CD4-positive, alpha-beta memory T cell (primary cell): ENCODE measurements around the gene KCNJ5. TPM values are rescaled to one million over a fixed set of nuclear protein-coding genes. Genes with fewer than 3 reads are reported as not detected.

ENCODE experiments used
- CTCF ChIA-PET: fragments of 350-600 bp; sonication (Branson Sonifier 250); formaldehyde crosslinking; loops from one replicate; lab custom pipeline; 2021; ENCODE audit warnings: inconsistent platforms; ENCODE audit not compliant: partially characterized antibody; lab: Charles Lee
- POLR2A ChIA-PET: fragments of 350-600 bp; sonication (Branson Sonifier 250); formaldehyde crosslinking; loops from one replicate; lab custom pipeline; 2021; ENCODE audit not compliant: partially characterized antibody; lab: Charles Lee
- DNase-seq, 5 donors: peaks; one replicate each; pipeline versions ENCODE4 v3.0.0 to v3.0.0-alpha.2; 2020 to 2022; ENCODE audit warnings: mixed read lengths in 1 of 5
- H3K27ac ChIP-seq: one replicate; pipeline ENCODE4 v1.7.0; 2013; ENCODE audit warnings: low read depth, low read length
- H3K27me3 ChIP-seq: 2 replicates; pipeline ENCODE4 v1.7.0; 2013; ENCODE audit warnings: mild to moderate bottlenecking, low read length, moderate library complexity; ENCODE audit not compliant: insufficient read depth
- H3K36me3 ChIP-seq: 2 replicates; pipeline ENCODE4 v1.7.0; 2013; ENCODE audit warnings: mild to moderate bottlenecking, low read length, moderate library complexity; ENCODE audit not compliant: insufficient read depth
- H3K4me1 ChIP-seq: 2 replicates; pipeline ENCODE4 v1.7.0; 2013; ENCODE audit warnings: mild to moderate bottlenecking, low read length, moderate library complexity; ENCODE audit not compliant: insufficient read depth
- H3K4me3 ChIP-seq, 2 donors: one replicate each; pipeline ENCODE4 v1.7.0; 2013; ENCODE audit warnings: low read length in 2 of 2, mild to moderate bottlenecking in 1 of 2
- H3K9me3 ChIP-seq, 2 donors: one replicate each; pipeline ENCODE4 v1.7.0; 2013; ENCODE audit warnings: low read length in 2 of 2, control low read depth in 1 of 2; ENCODE audit not compliant: control insufficient read depth in 1 of 2
- H3K27ac Mint-ChIP-seq, 7 donors: one replicate each; pipeline ENCODE4 v1.8.0; 2020 to 2021; ENCODE audit warnings: mixed read lengths in 7 of 7, mild to moderate bottlenecking in 6 of 7, inconsistent platforms in 3 of 7, moderate library complexity in 3 of 7
- H3K27me3 Mint-ChIP-seq, 2 donors: one replicate each; pipeline ENCODE4 v1.8.0; 2020 to 2021; ENCODE audit warnings: mixed read lengths in 2 of 2
- H3K36me3 Mint-ChIP-seq, 2 donors: one replicate each; pipeline ENCODE4 v1.8.0; 2020 to 2021; ENCODE audit warnings: mixed read lengths in 2 of 2, inconsistent platforms in 1 of 2, mild to moderate bottlenecking in 1 of 2
- H3K4me1 Mint-ChIP-seq, 4 donors: one replicate each; pipeline ENCODE4 v1.8.0; 2020 to 2021; ENCODE audit warnings: mixed read lengths in 4 of 4, mild to moderate bottlenecking in 1 of 4
- H3K4me3 Mint-ChIP-seq, 8 donors: one replicate each; pipeline ENCODE4 v1.8.0; 2020 to 2021; ENCODE audit warnings: mixed read lengths in 8 of 8, mild to moderate bottlenecking in 7 of 8, moderate library complexity in 6 of 8, inconsistent platforms in 3 of 8
- H3K9me3 Mint-ChIP-seq, 8 donors: one replicate each; pipeline ENCODE4 v1.8.0; 2020 to 2021; ENCODE audit warnings: mixed read lengths in 8 of 8, mild to moderate bottlenecking in 5 of 8, inconsistent platforms in 3 of 8, moderate library complexity in 1 of 8
- intact Hi-C: fragments of 100-400 bp; cut with micrococcal nuclease; formaldehyde crosslinking; loops from one replicate; pipeline ENCODE4 v1.15.1; 2023
- polyA plus RNA-seq, 2 donors: library from polyadenylated mRNA; unstranded; fragments of 300-500 nt; fragmentation: Illumina TruSeq; gene quantifications; one replicate each; pipeline ENCODE4 v1.2.3, GENCODE V29; 2021
- total RNA-seq, 2 experiments: library from RNA; stranded (reverse); gene quantifications; one replicate each; pipeline ENCODE4 v1.2.3, GENCODE V29; 2021

Gene KCNJ5
- total and polyA plus RNA-seq, 4 experiments from 2014 or later, result 0.23 to 0.33 TPM; not detected in 2

- no peaks in the 10 kb centered on the region for H3K36me3 ChIP-seq
- POLR2A ChIA-PET, result no interaction called here
- no peaks in the 10 kb centered on the region for H3K27me3 ChIP-seq
- DNase-seq, result no peak
- Mint-ChIP-seq H3K4me3 (no peak overlapping the region), H3K36me3 (no peaks in the 10 kb centered on the region), H3K9me3 (peaks cover 0 to 2% (median 0%) of the 10 kb centered on the region in 8 donors), H3K4me1 (peaks cover 9 to 13% (median 11%) of the 10 kb centered on the region in 4 donors), H3K27ac (no peak overlapping the region), H3K27me3 (peaks cover 6 to 8% of the 10 kb centered on the region in 2 donors)
- no peak overlapping the region for H3K4me3 ChIP-seq
- no peaks in the 10 kb centered on the region for H3K4me1 ChIP-seq
- H3K9me3 ChIP-seq, result no peaks in the 10 kb centered on the region
- no peak overlapping the region for H3K27ac ChIP-seq
- CTCF ChIA-PET, result no interaction called here
- intact Hi-C loops, result no loop called here
Measured at GRCh38 chr11:128924510-128925249, 33.5 kb downstream of the KCNJ5 start.

- Mint-ChIP-seq H3K4me1 (peaks cover 9 to 13% (median 11%) of the 10 kb centered on the region in 4 donors), H3K4me3 (no peak overlapping the region), H3K36me3 (no peaks in the 10 kb centered on the region), H3K27me3 (peaks cover 4 to 8% of the 10 kb centered on the region in 2 donors), H3K9me3 (peaks cover 0 to 2% (median 0%) of the 10 kb centered on the region in 8 donors), H3K27ac (no peak overlapping the region)
- Histone ChIP-seq H3K36me3 (no peaks in the 10 kb centered on the region), H3K4me3 (no peak overlapping the region), H3K4me1 (no peaks in the 10 kb centered on the region), H3K27me3 (no peaks in the 10 kb centered on the region), H3K9me3 (no peaks in the 10 kb centered on the region), H3K27ac (no peak overlapping the region)
- intact Hi-C loops, result no loop called here
- ChIA-PET CTCF (no interaction called here), POLR2A (no interaction called here)
- DNase-seq, result no peak
Measured at GRCh38 chr11:128925250-128925600, 34.1 kb downstream of the KCNJ5 start.

- Histone ChIP-seq H3K4me1 (no peaks in the 10 kb centered on the region), H3K27me3 (no peaks in the 10 kb centered on the region), H3K27ac (no peak overlapping the region), H3K4me3 (no peak overlapping the region), H3K36me3 (no peaks in the 10 kb centered on the region), H3K9me3 (no peaks in the 10 kb centered on the region)
- ChIA-PET POLR2A (no interaction called here), CTCF (interaction anchor here (0.7 kb wide), 1 partner anchor 150 kb away, joined by 3 read pairs; no protein-coding TSS in a partner anchor)
- Mint-ChIP-seq H3K27me3 (peaks cover 3 to 8% of the 10 kb centered on the region in 2 donors), H3K27ac (no peak overlapping the region), H3K36me3 (no peaks in the 10 kb centered on the region), H3K4me1 (peaks cover 9 to 13% (median 11%) of the 10 kb centered on the region in 4 donors), H3K4me3 (no peak overlapping the region), H3K9me3 (peaks cover 0 to 2% (median 0%) of the 10 kb centered on the region in 8 donors)
- no peak for DNase-seq
- intact Hi-C loops, result no loop called here
Measured at GRCh38 chr11:128926000-128926399, 34.8 kb downstream of the KCNJ5 start.

- no peak overlapping the region for H3K27ac Mint-ChIP-seq
- no peak overlapping the region for H3K4me3 ChIP-seq
- H3K27ac ChIP-seq, result no peak overlapping the region
- ChIA-PET POLR2A (no interaction called here), CTCF (interaction anchor here (0.7 to 2.5 kb wide), 2 partner anchors 41 to 151 kb away, joined by 3 to 8 read pairs; no protein-coding TSS in a partner anchor)
- H3K4me1 Mint-ChIP-seq, result peaks cover 9 to 13% (median 11%) of the 10 kb centered on the region in 4 donors
- no peaks in the 10 kb centered on the region for H3K27me3 ChIP-seq
- H3K36me3 ChIP-seq, result no peaks in the 10 kb centered on the region
- intact Hi-C loops, result no loop called here
- no peak for DNase-seq
- H3K4me1 ChIP-seq, result no peaks in the 10 kb centered on the region
- H3K36me3 Mint-ChIP-seq, result no peaks in the 10 kb centered on the region
- no peaks in the 10 kb centered on the region for H3K9me3 ChIP-seq
- H3K27me3 Mint-ChIP-seq, result peaks cover 2 to 6% of the 10 kb centered on the region in 2 donors
- no peak overlapping the region for H3K4me3 Mint-ChIP-seq
- no peaks in the 10 kb centered on the region for H3K9me3 Mint-ChIP-seq
Measured at GRCh38 chr11:128926437-128927107, 35.4 kb downstream of the KCNJ5 start.

DNA sequence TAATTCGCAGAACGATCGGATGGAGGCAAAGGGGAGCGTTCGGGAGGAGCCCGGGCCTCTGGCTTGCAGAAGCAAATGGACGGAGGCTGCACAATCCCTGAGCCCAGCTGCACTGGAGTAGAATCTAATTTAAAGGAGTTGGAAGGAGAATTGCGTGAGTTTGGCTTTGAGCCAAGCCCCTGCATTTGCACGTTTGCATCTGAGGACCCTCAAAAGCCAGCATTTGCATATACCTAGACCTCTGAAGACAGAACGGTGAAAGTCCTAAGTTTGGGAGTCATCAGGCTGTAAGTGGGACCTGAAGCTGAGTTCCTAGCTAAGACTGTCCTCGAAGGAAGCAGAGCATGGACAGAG, 35.9 kb downstream of the KCNJ5 start:
- ChIA-PET POLR2A (no interaction called here), CTCF (interaction anchor here (2.5 kb wide), 1 partner anchor 42 kb away, joined by 8 read pairs; no protein-coding TSS in a partner anchor)
- no peak overlapping the region for H3K4me3 Mint-ChIP-seq
- intact Hi-C loops, result no loop called here
- H3K4me1 Mint-ChIP-seq, result peaks cover 9 to 13% (median 11%) of the 10 kb centered on the region in 4 donors
- H3K4me3 ChIP-seq, result no peak overlapping the region
- H3K4me1 ChIP-seq, result no peaks in the 10 kb centered on the region
- H3K27ac Mint-ChIP-seq, result no peak overlapping the region
- H3K9me3 Mint-ChIP-seq, result no peaks in the 10 kb centered on the region
- H3K27ac ChIP-seq, result no peak overlapping the region
- no peak for DNase-seq
- H3K27me3 Mint-ChIP-seq, result peaks cover 2 to 4% of the 10 kb centered on the region in 2 donors
- H3K27me3 ChIP-seq, result no peaks in the 10 kb centered on the region
- no peaks in the 10 kb centered on the region for H3K9me3 ChIP-seq
- no peaks in the 10 kb centered on the region for H3K36me3 Mint-ChIP-seq
- no peaks in the 10 kb centered on the region for H3K36me3 ChIP-seq

- Mint-ChIP-seq H3K4me1 (peaks cover 9 to 13% (median 11%) of the 10 kb centered on the region in 4 donors), H3K4me3 (peak overlapping the region in 4 of 8 donors; percentile 17 to 62 (median 43)), H3K27me3 (peaks cover 2 to 4% of the 10 kb centered on the region in 2 donors), H3K36me3 (no peaks in the 10 kb centered on the region), H3K27ac (peak overlapping the region in 2 of 7 donors; percentile 15 to 18), H3K9me3 (no peaks in the 10 kb centered on the region)
- Histone ChIP-seq H3K4me1 (no peaks in the 10 kb centered on the region), H3K9me3 (no peaks in the 10 kb centered on the region), H3K36me3 (no peaks in the 10 kb centered on the region), H3K27ac (no peak overlapping the region), H3K4me3 (no peak overlapping the region), H3K27me3 (no peaks in the 10 kb centered on the region)
- CTCF ChIA-PET, result interaction anchor here (1.2 to 2.5 kb wide), 4 partner anchors 11 to 770 kb away, joined by 3 to 8 read pairs (median 5); no protein-coding TSS in a partner anchor
- intact Hi-C loops, result no loop called here
- POLR2A ChIA-PET, result no interaction called here
- no peak for DNase-seq
Measured at GRCh38 chr11:128927683-128928336, 36.7 kb downstream of the KCNJ5 start.

GRCh38 chr11:128928400-128928799, 37.2 kb downstream of the KCNJ5 start:
- H3K27ac ChIP-seq, result no peak overlapping the region
- no peaks in the 10 kb centered on the region for H3K4me1 ChIP-seq
- peak overlapping the region; percentile 17 to 62 (median 46) for H3K4me3 Mint-ChIP-seq
- peaks cover 9 to 13% (median 11%) of the 10 kb centered on the region in 4 donors for H3K4me1 Mint-ChIP-seq
- ChIA-PET CTCF (interaction anchor here (0.9 to 2.5 kb wide), 5 partner anchors 12 to 771 kb away, joined by 3 to 8 read pairs (median 4); no protein-coding TSS in a partner anchor), POLR2A (no interaction called here)
- DNase-seq, result peak in 1 of 5 donors; percentile 9
- peaks cover 2 to 4% of the 10 kb centered on the region in 2 donors for H3K27me3 Mint-ChIP-seq
- no peaks in the 10 kb centered on the region for H3K36me3 ChIP-seq
- H3K9me3 Mint-ChIP-seq, result no peaks in the 10 kb centered on the region
- intact Hi-C loops, result no loop called here
- H3K4me3 ChIP-seq, result no peak overlapping the region
- H3K27ac Mint-ChIP-seq, result peak overlapping the region in 3 of 7 donors; percentile 4 to 68 (median 14)
- H3K27me3 ChIP-seq, result no peaks in the 10 kb centered on the region
- H3K9me3 ChIP-seq, result no peaks in the 10 kb centered on the region
- no peaks in the 10 kb centered on the region for H3K36me3 Mint-ChIP-seq
